Motor neuron (in vitro differentiated cells): ENCODE measurements around the gene TRAK1. TPM values are rescaled to one million over a fixed set of nuclear protein-coding genes. Genes with fewer than 3 reads are reported as not detected.
"Not testable (repeated sequence)": the region's sequence is repeated elsewhere in the genome, so short reads cannot be mapped to it uniquely, and the experiment has no call there.

Experiments
- ATAC-seq, 8 experiments: fragments of 200-7000 bp; cut with Tn5 transposase; replicated peaks in 6 of 8; 2 replicates each; pipeline ENCODE4 v1.8.0; 2021; ENCODE audit warnings: mild to moderate bottlenecking in 8 of 8, moderate library complexity in 8 of 8
- H3K27ac ChIP-seq, 2 donors: fragments of 250-450 bp; sonication (Bioruptor Pico); 2 replicates each; pipeline ENCODE4 v1.9.0; 2021; ENCODE audit warnings: antibody characterized with exemption in 2 of 2, mild to moderate bottlenecking in 2 of 2, moderate library complexity in 1 of 2
- H3K4me1 ChIP-seq, 2 donors: fragments of 250-450 bp; sonication (Bioruptor Pico); replicated peaks in 1 of 2; 2 replicates each; pipeline ENCODE4 v1.6.1; 2021; ENCODE audit warnings: antibody characterized with exemption in 2 of 2, mild to moderate bottlenecking in 2 of 2, moderate library complexity in 1 of 2
- H3K4me3 ChIP-seq, 5 donors: fragments of 250-450 bp; sonication (Bioruptor Pico); 2 replicates each; pipeline ENCODE4 v1.9.0; 2021; ENCODE audit warnings: antibody characterized with exemption in 5 of 5, mild to moderate bottlenecking in 5 of 5, moderate library complexity in 4 of 5
- WGBS, 10 experiments: fragments of 450-650 bp; shearing (Covaris generic); methylation state at CpG; one replicate each; pipeline ENCODE4 v1.0.0; 2022; 5-methylcytosine and 5-hydroxymethylcytosine counted together
- in situ Hi-C, 9 experiments: fragments of 400-800 bp; cut with MboI; loops; one replicate each; pipeline ENCODE4 v1.15.0; 2021; ENCODE audit warnings: low sequenced_read_pairs in 9 of 9, low pct_unique_long_range_greater_than_20kb in 2 of 9; ENCODE audit not compliant: unreplicated experiment in 9 of 9
- total RNA-seq, 8 experiments: library from RNA; unstranded; fragments of 300-600 nt; gene quantifications; 2 replicates each; pipeline versions ENCODE4 v1.2.3 to v1.2.4, GENCODE V29; 2022

The TRAK1 gene, protein sequence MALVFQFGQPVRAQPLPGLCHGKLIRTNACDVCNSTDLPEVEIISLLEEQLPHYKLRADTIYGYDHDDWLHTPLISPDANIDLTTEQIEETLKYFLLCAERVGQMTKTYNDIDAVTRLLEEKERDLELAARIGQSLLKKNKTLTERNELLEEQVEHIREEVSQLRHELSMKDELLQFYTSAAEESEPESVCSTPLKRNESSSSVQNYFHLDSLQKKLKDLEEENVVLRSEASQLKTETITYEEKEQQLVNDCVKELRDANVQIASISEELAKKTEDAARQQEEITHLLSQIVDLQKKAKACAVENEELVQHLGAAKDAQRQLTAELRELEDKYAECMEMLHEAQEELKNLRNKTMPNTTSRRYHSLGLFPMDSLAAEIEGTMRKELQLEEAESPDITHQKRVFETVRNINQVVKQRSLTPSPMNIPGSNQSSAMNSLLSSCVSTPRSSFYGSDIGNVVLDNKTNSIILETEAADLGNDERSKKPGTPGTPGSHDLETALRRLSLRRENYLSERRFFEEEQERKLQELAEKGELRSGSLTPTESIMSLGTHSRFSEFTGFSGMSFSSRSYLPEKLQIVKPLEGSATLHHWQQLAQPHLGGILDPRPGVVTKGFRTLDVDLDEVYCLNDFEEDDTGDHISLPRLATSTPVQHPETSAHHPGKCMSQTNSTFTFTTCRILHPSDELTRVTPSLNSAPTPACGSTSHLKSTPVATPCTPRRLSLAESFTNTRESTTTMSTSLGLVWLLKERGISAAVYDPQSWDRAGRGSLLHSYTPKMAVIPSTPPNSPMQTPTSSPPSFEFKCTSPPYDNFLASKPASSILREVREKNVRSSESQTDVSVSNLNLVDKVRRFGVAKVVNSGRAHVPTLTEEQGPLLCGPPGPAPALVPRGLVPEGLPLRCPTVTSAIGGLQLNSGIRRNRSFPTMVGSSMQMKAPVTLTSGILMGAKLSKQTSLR
- total RNA-seq, result 10 to 100 TPM; 20.2 to 46.5 (median 25.8) TPM

DNA sequence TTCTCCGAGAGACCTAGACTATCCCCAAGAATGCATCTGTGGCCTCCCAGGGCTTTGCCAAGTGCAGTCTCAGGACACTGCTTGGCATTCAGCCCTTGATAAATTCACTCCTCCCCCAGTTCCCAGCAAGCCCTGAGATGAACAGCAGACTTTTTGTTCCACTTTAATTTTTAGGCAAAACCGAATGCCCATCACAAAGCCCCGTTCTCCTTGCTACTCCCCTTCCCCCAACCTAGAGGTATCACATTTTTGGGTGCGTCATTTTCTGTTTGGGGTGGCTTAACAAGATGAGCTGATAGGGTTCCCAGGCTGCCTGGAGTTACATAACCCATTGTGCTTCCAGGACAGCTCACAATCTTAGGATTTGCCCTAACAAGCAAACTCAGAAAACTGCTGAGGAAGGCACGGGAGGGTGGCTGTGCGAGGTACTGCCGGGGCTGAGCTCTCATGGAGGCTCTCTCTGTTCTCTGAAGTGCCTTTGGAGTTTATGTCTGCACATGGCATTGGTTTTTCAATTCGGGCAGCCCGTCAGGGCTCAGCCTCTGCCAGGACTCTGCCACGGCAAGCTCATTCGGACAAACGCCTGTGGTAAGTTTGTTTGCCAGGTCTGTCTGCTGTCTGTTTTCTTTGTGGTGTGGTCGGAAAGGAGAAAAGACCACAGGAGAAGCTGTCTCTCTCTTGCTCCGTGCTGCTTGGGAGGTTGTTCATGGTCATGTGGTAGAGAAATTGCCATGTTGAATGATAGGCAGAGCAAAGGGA is at the start of gene TRAK1:
TRAK1 (plus strand) TSS at position 385 of the 759 bp plus-strand sequence; CDS start at position 498, 113 bp downstream.
- Histone ChIP-seq H3K4me1 (peaks cover 2 to 3% of the 10 kb centered on the region in 2 donors), H3K27ac (no peak within 1 kb of the TSS), H3K4me3 (no peak within 1 kb of the TSS)
- peak in 4 of 8 experiments; percentile 16 to 79 (median 54) for ATAC-seq
- in situ Hi-C loops, result loop anchor here in 4 of 9 experiments (25.0 kb wide), 2 partner anchors 154 to 179 kb away; no protein-coding TSS in a partner anchor
- WGBS, 10 experiments, result 16 to 100% (median 80%) methylated on average over 1 to 11 of the region's 14 CpGs; no CpG with 5 or more reads in 2 of the 10 experiments

DNA sequence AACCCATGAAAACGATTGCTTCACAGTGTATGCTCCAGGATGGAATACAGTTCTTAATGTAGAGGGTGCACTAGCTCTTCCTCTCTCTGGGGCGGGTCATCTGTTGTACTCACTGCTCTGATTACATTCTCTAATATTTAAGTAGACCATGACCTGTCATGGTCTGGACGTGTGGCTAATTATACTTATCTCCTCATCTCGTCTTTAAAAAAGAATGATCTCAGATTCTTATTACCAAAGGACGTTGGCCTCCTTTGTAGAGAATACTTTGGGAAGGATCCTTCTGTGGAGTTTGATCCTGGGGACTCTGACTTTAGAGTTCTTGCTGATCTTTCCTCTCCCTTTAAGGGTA is 48.4 kb upstream of the TRAK1 start:
- in situ Hi-C loops, result no loop called here
- ATAC-seq, result peak; percentile 23 to 74 (median 34)
- 4 to 49% (median 16%) methylated on average over 1 to 5 of the region's 5 CpGs for WGBS, 10 experiments
- peak overlapping the region; percentile 88 for H3K27ac ChIP-seq
- peaks cover 40 to 50% of the 10 kb centered on the region in 2 donors for H3K4me1 ChIP-seq
- H3K4me3 ChIP-seq, result peak overlapping the region in 3 of 5 donors; percentile 5 to 16 (median 7)

DNA sequence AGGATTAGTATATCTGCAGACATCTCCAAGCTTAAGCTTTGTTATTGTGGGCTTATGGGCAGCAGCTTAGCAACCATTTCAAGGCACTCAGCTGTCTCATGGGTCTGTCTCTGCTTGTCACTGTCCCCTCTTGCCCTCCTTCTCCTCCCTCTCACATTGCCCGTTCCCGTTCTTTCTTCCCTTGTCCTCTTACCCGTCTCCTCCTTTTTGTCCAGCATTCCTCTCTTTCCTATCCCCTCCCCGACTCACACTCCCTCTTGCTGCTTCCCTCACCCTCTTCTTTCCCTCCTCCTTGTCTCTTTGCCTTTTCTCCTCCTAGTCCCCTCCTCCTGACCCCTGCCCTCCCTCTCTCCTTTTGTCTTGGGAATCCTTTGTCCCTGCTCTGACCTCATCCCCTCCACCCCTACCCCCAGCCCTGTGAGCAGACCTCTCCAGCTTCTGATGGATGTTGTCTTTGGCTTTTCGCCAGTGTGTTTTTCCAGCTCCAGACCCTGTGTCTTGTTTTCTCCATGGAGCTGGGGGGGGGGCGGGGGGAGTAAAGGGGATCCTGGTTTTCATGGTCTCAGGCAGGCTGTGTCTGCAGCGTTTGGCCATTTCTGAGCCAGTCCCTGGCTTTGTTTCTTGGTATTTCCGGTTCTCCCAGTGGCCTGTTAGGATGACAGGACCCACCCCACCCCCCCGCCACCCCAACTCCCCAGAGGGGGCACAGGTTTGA is 47.9 kb upstream of the TRAK1 start:
- in situ Hi-C loops, result no loop called here
- Histone ChIP-seq H3K4me1 (peaks cover 40 to 54% of the 10 kb centered on the region in 2 donors), H3K27ac (peak overlapping the region; percentile 88), H3K4me3 (peak overlapping the region in 4 of 5 donors; percentile 4 to 16 (median 6))
- 0 to 73% (median 10%) methylated on average over 2 to 4 of the region's 9 CpGs; no CpG with 5 or more reads in 3 of the 10 experiments for WGBS, 10 experiments
- peak; percentile 80 to 92 (median 88) for ATAC-seq

DNA sequence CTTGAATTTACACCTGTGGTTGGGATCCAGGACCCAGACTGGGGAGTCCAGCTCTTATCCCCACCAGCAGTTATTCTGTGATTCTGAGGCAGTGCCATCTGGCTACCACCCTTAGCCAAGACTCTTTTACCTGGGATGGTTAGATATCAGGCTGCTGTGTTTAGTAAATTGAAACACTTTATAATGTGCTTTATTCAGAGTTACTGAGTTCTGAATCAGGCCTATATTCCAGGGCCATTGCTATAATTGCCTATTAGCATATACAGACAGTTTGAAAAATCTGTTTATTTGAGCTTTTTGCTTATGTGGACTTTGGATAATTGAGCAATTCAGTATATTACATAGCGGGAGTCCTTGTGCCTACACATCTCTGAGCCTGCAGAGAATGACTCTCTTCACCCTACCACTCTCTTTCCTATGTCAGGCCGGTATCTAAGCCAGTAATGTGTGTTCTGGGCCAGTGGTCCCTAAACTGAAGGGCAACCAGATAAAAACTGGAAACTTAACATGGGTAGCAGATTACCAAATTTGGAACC is 45.4 kb upstream of the TRAK1 start:
- H3K4me3 ChIP-seq, result no peak overlapping the region
- in situ Hi-C loops, result no loop called here
- peaks cover 40 to 64% of the 10 kb centered on the region in 2 donors for H3K4me1 ChIP-seq
- no peak for ATAC-seq
- 60 to 100% (median 82%) methylated on average over 1 to 2 of the region's 2 CpGs; no CpG with 5 or more reads in 4 of the 10 experiments for WGBS, 10 experiments
- peak overlapping the region; percentile 30 to 64 for H3K27ac ChIP-seq

DNA sequence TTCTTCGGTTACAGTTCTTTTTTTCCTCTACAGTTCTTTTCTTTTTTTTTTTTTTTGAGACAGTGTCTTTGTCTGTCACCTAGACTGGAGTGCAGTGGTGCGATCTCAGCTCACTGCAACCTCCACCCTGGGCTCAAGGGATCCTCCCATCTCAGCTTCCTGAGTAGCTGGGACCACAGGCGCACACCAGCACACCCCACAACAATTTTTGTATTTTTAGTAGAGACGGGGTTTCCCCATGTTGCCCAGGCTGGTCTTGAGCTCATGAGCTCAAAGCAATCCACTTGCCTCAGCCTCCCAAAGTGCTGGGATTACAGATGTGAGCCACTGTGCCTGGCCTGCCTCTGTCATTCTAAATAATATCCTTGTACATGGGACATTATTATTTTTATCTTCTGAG is 42.6 kb upstream of the TRAK1 start:
- ATAC-seq, H3K27ac ChIP-seq, in situ Hi-C loops, H3K4me3 ChIP-seq: not testable (repeated sequence)
- 56 to 97% (median 80%) methylated on average over 2 to 4 of the region's 4 CpGs; no CpG with 5 or more reads in 1 of the 10 experiments for WGBS, 10 experiments
- peaks cover 50 to 74% of the 10 kb centered on the region in 2 donors for H3K4me1 ChIP-seq

DNA sequence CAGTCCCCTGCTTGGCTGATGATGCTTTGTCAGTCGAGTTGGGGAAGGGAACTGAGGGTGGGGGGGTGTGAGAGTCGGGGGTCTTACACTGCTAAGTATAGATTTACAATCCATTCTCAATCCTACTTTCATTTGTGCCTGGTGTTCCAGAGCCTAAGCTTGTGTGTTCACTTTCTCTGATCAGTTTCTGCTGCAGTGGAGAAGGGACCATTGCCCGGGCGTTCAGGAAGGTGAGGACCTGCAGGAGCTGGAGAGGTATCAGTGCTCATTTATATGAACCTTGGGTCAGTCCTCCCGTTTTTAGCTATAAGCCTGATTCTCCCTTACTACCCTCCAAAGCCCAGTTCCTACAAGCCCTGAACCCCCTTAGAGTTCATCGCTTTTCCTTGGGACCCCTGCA is 41.0 kb upstream of the TRAK1 start:
- no peak for ATAC-seq
- H3K27ac ChIP-seq, result peak overlapping the region in 1 of 2 donors; percentile 18
- WGBS, 10 experiments, result 63 to 100% (median 98%) methylated on average over 1 to 5 of the region's 6 CpGs
- H3K4me1 ChIP-seq, result peaks cover 50 to 70% of the 10 kb centered on the region in 2 donors
- H3K4me3 ChIP-seq, result no peak overlapping the region
- in situ Hi-C loops, result no loop called here

DNA sequence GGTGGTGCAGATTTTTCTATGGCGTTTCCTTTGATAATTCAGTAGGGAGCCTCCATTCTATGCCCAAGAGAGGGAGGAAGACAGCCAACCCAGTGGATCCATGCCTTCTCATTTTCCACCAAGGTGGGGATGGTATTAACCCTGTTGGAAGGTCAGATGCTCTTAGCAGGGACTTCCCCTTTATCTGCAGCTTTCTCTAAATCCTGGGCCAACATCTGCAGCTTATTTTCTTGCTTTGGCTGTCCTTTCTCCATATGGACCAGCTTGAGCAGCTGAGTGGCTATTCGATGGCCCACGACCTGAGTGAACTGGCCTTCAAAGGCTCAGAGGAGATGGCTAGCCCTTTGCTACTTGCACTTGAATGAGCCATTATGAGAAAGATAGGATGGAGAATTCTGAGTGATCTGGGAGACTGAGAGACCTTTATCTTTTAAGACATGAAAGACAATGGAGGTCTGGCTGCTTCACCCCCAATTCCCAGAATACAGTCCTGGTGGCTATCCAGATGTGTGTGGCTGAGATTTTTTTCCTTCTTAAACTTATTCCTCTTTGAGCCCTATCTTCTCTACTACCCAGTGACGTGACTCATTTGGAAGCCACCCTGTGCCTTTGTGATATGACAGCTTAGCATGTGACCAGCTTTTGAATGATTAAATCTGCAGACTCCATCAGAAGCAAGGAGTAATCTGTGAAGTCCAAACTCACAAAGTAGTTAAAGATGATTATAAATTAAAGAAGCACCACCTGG is 39.6 kb upstream of the TRAK1 start:
- 47 to 81% (median 57%) methylated on average over 1 to 4 of the region's 4 CpGs; no CpG with 5 or more reads in 4 of the 10 experiments for WGBS, 10 experiments
- H3K27ac ChIP-seq, result peak overlapping the region; percentile 72 to 88
- in situ Hi-C loops, result no loop called here
- H3K4me3 ChIP-seq, result no peak overlapping the region
- peaks cover 38 to 55% of the 10 kb centered on the region in 2 donors for H3K4me1 ChIP-seq
- peak in 7 of 8 experiments; percentile 15 to 77 (median 48) for ATAC-seq

DNA sequence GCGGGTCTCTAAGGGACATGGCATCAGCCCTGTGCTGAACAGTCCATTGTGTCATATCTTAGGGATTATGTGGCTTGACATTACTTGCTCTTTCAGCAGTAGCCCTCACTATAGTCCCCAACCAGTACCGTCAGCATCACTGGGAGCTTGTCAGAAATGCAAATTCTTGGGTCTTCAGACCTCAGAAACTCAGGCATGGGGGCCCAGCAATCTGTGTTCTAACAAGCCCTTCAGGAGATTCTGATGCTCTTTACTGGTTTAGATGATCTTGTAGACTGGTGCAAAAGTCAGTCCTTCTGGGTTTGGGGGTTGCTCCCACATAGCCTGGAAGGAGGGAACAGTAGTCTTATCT is 39.0 kb upstream of the TRAK1 start:
- peak in 6 of 8 experiments; percentile 20 to 60 (median 50) for ATAC-seq
- no peak overlapping the region for H3K4me3 ChIP-seq
- 20 to 73% (median 33%) methylated on average over 1 to 2 of the region's 2 CpGs; no CpG with 5 or more reads in 7 of the 10 experiments for WGBS, 10 experiments
- peak overlapping the region; percentile 72 to 88 for H3K27ac ChIP-seq
- in situ Hi-C loops, result no loop called here
- peaks cover 36 to 57% of the 10 kb centered on the region in 2 donors for H3K4me1 ChIP-seq

DNA sequence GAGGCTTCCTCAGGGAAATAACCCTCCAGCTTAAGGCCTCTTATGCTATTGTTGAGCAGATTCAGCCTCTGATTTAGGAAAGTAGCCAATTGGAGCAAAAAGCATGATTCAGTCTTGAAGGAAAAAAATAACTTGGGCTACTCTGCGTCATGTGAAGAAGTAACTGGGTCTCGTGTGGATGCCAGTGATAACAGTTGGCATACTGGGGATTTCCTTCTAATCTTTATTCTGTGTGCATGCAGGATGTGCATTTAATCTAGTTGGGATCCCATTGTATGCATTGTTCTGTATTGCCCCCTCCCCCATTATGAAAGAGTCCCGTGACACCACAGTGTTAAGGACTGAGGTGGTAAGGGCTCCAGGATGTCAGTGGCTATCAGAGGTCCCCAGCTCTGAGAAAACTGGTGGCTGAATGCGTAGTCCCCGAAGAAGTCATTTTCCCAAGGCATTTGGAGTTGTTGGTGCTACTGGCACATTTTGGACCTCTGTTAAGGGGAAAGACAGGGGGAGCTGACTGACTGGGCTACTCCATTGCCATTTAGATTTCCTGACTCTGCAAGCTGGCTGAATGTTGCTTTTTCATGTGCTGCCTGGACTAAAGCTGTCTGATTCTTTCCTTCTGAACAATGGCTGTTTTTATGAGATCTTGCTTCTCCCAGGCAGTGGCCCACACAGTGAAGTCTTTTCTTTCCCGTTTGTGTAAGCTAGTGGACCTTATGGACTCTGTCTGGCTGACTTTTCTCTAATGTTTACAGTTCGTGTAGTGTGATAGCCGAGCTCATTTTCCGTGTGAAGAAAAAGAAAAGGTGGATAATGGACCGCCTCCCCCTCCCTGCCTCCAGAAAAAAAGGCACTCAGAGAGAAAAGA is 38.4 kb upstream of the TRAK1 start:
- Histone ChIP-seq H3K4me3 (peak overlapping the region in 3 of 5 donors; percentile 1 to 16 (median 13)), H3K27ac (peak overlapping the region; percentile 72 to 88), H3K4me1 (peaks cover 40 to 60% of the 10 kb centered on the region in 2 donors)
- ATAC-seq, result peak; percentile 13 to 82 (median 72)
- in situ Hi-C loops, result no loop called here
- WGBS, 10 experiments, result 0 to 50% (median 27%) methylated on average over 1 to 6 of the region's 10 CpGs; no CpG with 5 or more reads in 2 of the 10 experiments

DNA sequence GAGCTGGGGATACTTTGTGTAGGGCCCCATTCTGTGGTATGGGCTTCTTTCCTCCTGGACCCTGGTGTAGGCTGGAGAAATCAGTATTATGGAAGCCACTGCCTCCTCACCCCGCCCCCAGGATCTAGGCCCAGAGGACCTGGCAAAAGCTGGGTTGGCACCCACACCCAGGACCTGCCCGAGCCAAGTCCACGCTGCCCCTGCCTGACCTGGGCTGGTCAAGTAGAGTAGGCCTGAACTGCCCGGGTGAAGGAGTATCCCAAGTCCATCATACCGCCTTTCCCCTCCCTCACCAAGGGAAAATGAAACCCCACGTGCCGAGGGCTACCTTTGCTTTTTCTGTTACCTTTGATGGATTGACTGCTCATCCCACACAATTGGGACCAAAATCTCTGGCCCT is 37.7 kb upstream of the TRAK1 start:
- no peak overlapping the region for H3K4me3 ChIP-seq
- ATAC-seq, result peak in 5 of 8 experiments; percentile 18 to 34 (median 25)
- in situ Hi-C loops, result no loop called here
- peaks cover 43 to 60% of the 10 kb centered on the region in 2 donors for H3K4me1 ChIP-seq
- WGBS, 10 experiments, result 80 to 81% methylated on average over 1 to 3 of the region's 7 CpGs; no CpG with 5 or more reads in 8 of the 10 experiments
- H3K27ac ChIP-seq, result peak overlapping the region; percentile 72 to 88
